BLaER1 treated with 17β-estradiol and CSF1 and Interleukin-3, amounts not matched to agents 10 nM and 100 nM (cell line): ENCODE results near the gene MCTS1.
A peak's percentile ranks its signal among the peaks of the same experiment; 100 is the strongest.
"Not testable (repeated sequence)": the region's sequence is repeated elsewhere in the genome, so short reads cannot be mapped to it uniquely, and the experiment has no call there.

Experiments
- H3K27ac ChIP-seq, 11 experiments: shearing (Covaris generic); formaldehyde crosslinking; 2 replicates each; pipeline ENCODE4 v1.8.1; 2022
- H3K27me3 ChIP-seq, 11 experiments: shearing (Covaris generic); formaldehyde crosslinking; 2 replicates each; pipeline ENCODE4 v1.8.1; 2022
- H3K36me3 ChIP-seq, 11 experiments: shearing (Covaris generic); formaldehyde crosslinking; 2 replicates each; pipeline ENCODE4 v1.8.1; 2022
- H3K4me1 ChIP-seq, 10 experiments: shearing (Covaris generic); formaldehyde crosslinking; 2 replicates each; pipeline ENCODE4 v1.8.1; 2022
- H3K4me2 ChIP-seq, 11 experiments: shearing (Covaris generic); formaldehyde crosslinking; 2 replicates each; pipeline ENCODE4 v1.8.1; 2022
- H3K4me3 ChIP-seq, 10 experiments: shearing (Covaris generic); formaldehyde crosslinking; 2 replicates each; pipeline ENCODE4 v1.8.1; 2022
- H3K9ac ChIP-seq, 11 experiments: shearing (Covaris generic); formaldehyde crosslinking; 2 replicates each; pipeline ENCODE4 v1.8.1; 2022
- H3K9me3 ChIP-seq, 11 experiments: shearing (Covaris generic); formaldehyde crosslinking; replicated peaks in 1 of 11; 2 replicates each; pipeline ENCODE4 v1.8.1; 2022
- H4K20me1 ChIP-seq, 11 experiments: shearing (Covaris generic); formaldehyde crosslinking; 2 replicates each; pipeline ENCODE4 v1.8.1; 2022
- Cebpa-rat ChIP-seq, 11 experiments: shearing (Covaris generic); IDR thresholded peaks; 2 replicates each; pipeline ENCODE4 v1.8.1; 2022

The MCTS1 gene

GRCh38 chrX:120612086-120612485, 8.2 kb downstream of the MCTS1 start:
- H3K27ac ChIP-seq: no peak overlapping the region
- no peaks in the 10 kb centered on the region for H3K27me3 ChIP-seq
- no peak overlapping the region for H3K4me2 ChIP-seq
- H3K4me3 ChIP-seq: no peak overlapping the region
- no peaks in the 10 kb centered on the region for H3K9me3 ChIP-seq
- H3K36me3 ChIP-seq: peaks cover 18 to 88% (median 45%) of the 10 kb centered on the region in 11 experiments
- no peak for TF ChIP-seq Cebpa-rat (IDR thresholded peaks at IDR 0.05)
- H4K20me1 ChIP-seq: no peaks in the 10 kb centered on the region
- peaks cover 0 to 20% (median 12%) of the 10 kb centered on the region in 10 experiments; a peak in 11 of 20 replicates for H3K4me1 ChIP-seq
- no peak overlapping the region for H3K9ac ChIP-seq

- peak overlapping the region in 6 of 11 experiments; percentile 34 to 50 (median 45); a peak in 9 of 22 replicates for H3K4me2 ChIP-seq
- no peak for TF ChIP-seq Cebpa-rat (IDR thresholded peaks at IDR 0.05)
- no peaks in the 10 kb centered on the region for H3K9me3 ChIP-seq
- peaks cover 0 to 22% (median 12%) of the 10 kb centered on the region in 10 experiments; a peak in 12 of 20 replicates for H3K4me1 ChIP-seq
- H3K36me3 ChIP-seq: peaks cover 9 to 65% (median 25%) of the 10 kb centered on the region in 11 experiments; a peak in 18 of 22 replicates
- no peak overlapping the region; a peak in 1 of 22 replicates for H3K9ac ChIP-seq
- H4K20me1 ChIP-seq: no peaks in the 10 kb centered on the region
- no peak overlapping the region for H3K4me3 ChIP-seq
- no peaks in the 10 kb centered on the region for H3K27me3 ChIP-seq
- H3K27ac ChIP-seq: peak overlapping the region in 1 of 11 experiments; percentile 30; a peak in 1 of 22 replicates
These were observed 10.9 kb downstream of the MCTS1 start for GRCh38 chrX:120614816-120615215.

GRCh38 chrX:120617996-120618630, 14.2 kb downstream of the MCTS1 start:
- Histone ChIP-seq H4K20me1 (no peaks in the 10 kb centered on the region), H3K27ac (no peak overlapping the region), H3K4me2 (peak overlapping the region in 1 of 11 experiments; percentile 8; a peak in 2 of 22 replicates), H3K9me3 (no peaks in the 10 kb centered on the region), H3K27me3 (no peaks in the 10 kb centered on the region), H3K36me3 (peaks cover 3 to 51% (median 12%) of the 10 kb centered on the region in 11 experiments; a peak in 14 of 22 replicates), H3K4me1 (peaks cover 0 to 22% (median 12%) of the 10 kb centered on the region in 10 experiments; a peak in 12 of 20 replicates), H3K9ac (no peak overlapping the region), H3K4me3 (no peak overlapping the region)
- TF ChIP-seq Cebpa-rat (IDR thresholded peaks at IDR 0.05): no peak

- H4K20me1 ChIP-seq: no peaks in the 10 kb centered on the region
- peaks cover 0 to 26% (median 0%) of the 10 kb centered on the region in 11 experiments; a peak in 5 of 22 replicates for H3K36me3 ChIP-seq
- H3K4me3 ChIP-seq: no peak overlapping the region
- H3K27me3 ChIP-seq: no peaks in the 10 kb centered on the region
- no peak overlapping the region for H3K9ac ChIP-seq
- H3K4me1 ChIP-seq: peaks cover 8 to 16% (median 14%) of the 10 kb centered on the region in 10 experiments; a peak in 19 of 20 replicates
- H3K27ac ChIP-seq: no peak overlapping the region
- H3K4me2 ChIP-seq: no peak overlapping the region
- no peak for TF ChIP-seq Cebpa-rat (IDR thresholded peaks at IDR 0.05)
- H3K9me3 ChIP-seq: peaks cover 0 to 9% (median 6%) of the 10 kb centered on the region in 11 experiments; a peak in 6 of 22 replicates
These were observed 21.5 kb downstream of the MCTS1 start for GRCh38 chrX:120625371-120625770.

- Histone ChIP-seq H3K4me2 (peak within 1 kb of the TSS; percentile 60 to 81 (median 73)), H3K4me1 (peaks cover 8 to 16% (median 14%) of the 10 kb centered on the region in 10 experiments; a peak in 19 of 20 replicates), H3K27ac (peak within 1 kb of the TSS; percentile 55 to 89 (median 84)), H3K4me3 (peak within 1 kb of the TSS; percentile 65 to 76 (median 70)), H3K36me3 (no peaks in the 10 kb centered on the region), H3K27me3 (no peaks in the 10 kb centered on the region), H4K20me1 (no peaks in the 10 kb centered on the region), H3K9ac (peak within 1 kb of the TSS; percentile 79 to 87 (median 84)), H3K9me3 (peaks cover 0 to 9% (median 6%) of the 10 kb centered on the region in 11 experiments; a peak in 6 of 22 replicates)
- no peak for TF ChIP-seq Cebpa-rat (IDR thresholded peaks at IDR 0.05)
These were observed 26.0 kb downstream of the MCTS1 start, which contains the start of gene C1GALT1C1 for GRCh38 chrX:120629667-120630537. TSS of gene C1GALT1C1 (minus strand) at chrX:120630054. CDS start at chrX:120627166, 2,888 bp downstream.

- no peak overlapping the region for H3K4me3 ChIP-seq
- H3K27ac ChIP-seq: no peak overlapping the region
- no peak overlapping the region for H3K4me2 ChIP-seq
- no peak overlapping the region for H3K9ac ChIP-seq
- peaks cover 0 to 6% (median 0%) of the 10 kb centered on the region in 11 experiments; a peak in 2 of 22 replicates for H3K9me3 ChIP-seq
- no peaks in the 10 kb centered on the region for H3K27me3 ChIP-seq
- peaks cover 9 to 19% (median 15%) of the 10 kb centered on the region in 10 experiments; a peak in 19 of 20 replicates for H3K4me1 ChIP-seq
- H4K20me1 ChIP-seq: no peaks in the 10 kb centered on the region
- no peak for TF ChIP-seq Cebpa-rat (IDR thresholded peaks at IDR 0.05)
- no peaks in the 10 kb centered on the region for H3K36me3 ChIP-seq
These were observed 34.7 kb downstream of the MCTS1 start for GRCh38 chrX:120638619-120639018.

- no peak for TF ChIP-seq Cebpa-rat (IDR thresholded peaks at IDR 0.05)
- H3K9me3 ChIP-seq: no peaks in the 10 kb centered on the region
These were observed 39.0 kb downstream of the MCTS1 start for GRCh38 chrX:120642871-120643270.

GRCh38 chrX:120647127-120647526, 43.2 kb downstream of the MCTS1 start:
- Histone ChIP-seq H3K27ac (no peak overlapping the region), H3K4me2 (no peak overlapping the region), H3K9me3 (peaks cover 0 to 7% (median 4%) of the 10 kb centered on the region in 11 experiments; a peak in 6 of 22 replicates), H3K4me1 (peaks cover 0 to 4% (median 0%) of the 10 kb centered on the region in 10 experiments; a peak in 1 of 20 replicates), H3K36me3 (no peaks in the 10 kb centered on the region), H3K9ac (no peak overlapping the region), H3K4me3 (no peak overlapping the region), H3K27me3 (no peaks in the 10 kb centered on the region), H4K20me1 (no peaks in the 10 kb centered on the region)
- TF ChIP-seq Cebpa-rat (IDR thresholded peaks at IDR 0.05): no peak

More at GRCh38 chrX:120642871-120643270, 39.0 kb downstream of the MCTS1 start:
- H3K4me3 ChIP-seq: no peak overlapping the region
- H3K4me1 ChIP-seq: no peaks in the 10 kb centered on the region
- no peaks in the 10 kb centered on the region for H4K20me1 ChIP-seq
- no peak overlapping the region for H3K4me2 ChIP-seq
- H3K27me3 ChIP-seq: no peaks in the 10 kb centered on the region
- no peaks in the 10 kb centered on the region for H3K36me3 ChIP-seq
- H3K27ac ChIP-seq: no peak overlapping the region
- H3K9ac ChIP-seq: no peak overlapping the region

- H3K4me1 ChIP-seq, H3K4me2 ChIP-seq, H3K36me3 ChIP-seq, H3K9ac ChIP-seq, H3K27me3 ChIP-seq, H3K9me3 ChIP-seq, H3K27ac ChIP-seq, H4K20me1 ChIP-seq, H3K4me3 ChIP-seq: not testable (repeated sequence)
These were observed 48.4 kb downstream of the MCTS1 start for GRCh38 chrX:120652256-120652655.
